Epithelial cell of esophagus (primary cell): Measurements from ENCODE around the gene TNFRSF8.

Source experiments
- DNase-seq: peaks from one replicate; pipeline ENCODE4 v3.0.0; 2010; ENCODE audit warnings: low read depth
- H3K4me3 ChIP-seq: 2 replicates; pipeline ENCODE4 v1.5.1; 2011; ENCODE audit warnings: mild to moderate bottlenecking, low read length, control low read depth
- TF ChIP-seq, protein P1 (sequence below): IDR thresholded peaks from 2 replicates; pipeline ENCODE4 v1.5.1; 2011; ENCODE audit warnings: low read depth, mild to moderate bottlenecking, low read length, control low read depth, inconsistent platforms; ENCODE audit not compliant: insufficient read depth; ENCODE audit errors: missing control alignments

The TNFRSF8 gene

GRCh38 chr1:12177156-12177998, 114.3 kb downstream of the TNFRSF8 start:
- H3K4me3 ChIP-seq = no peak overlapping the region
- TF ChIP-seq, protein P1, sequence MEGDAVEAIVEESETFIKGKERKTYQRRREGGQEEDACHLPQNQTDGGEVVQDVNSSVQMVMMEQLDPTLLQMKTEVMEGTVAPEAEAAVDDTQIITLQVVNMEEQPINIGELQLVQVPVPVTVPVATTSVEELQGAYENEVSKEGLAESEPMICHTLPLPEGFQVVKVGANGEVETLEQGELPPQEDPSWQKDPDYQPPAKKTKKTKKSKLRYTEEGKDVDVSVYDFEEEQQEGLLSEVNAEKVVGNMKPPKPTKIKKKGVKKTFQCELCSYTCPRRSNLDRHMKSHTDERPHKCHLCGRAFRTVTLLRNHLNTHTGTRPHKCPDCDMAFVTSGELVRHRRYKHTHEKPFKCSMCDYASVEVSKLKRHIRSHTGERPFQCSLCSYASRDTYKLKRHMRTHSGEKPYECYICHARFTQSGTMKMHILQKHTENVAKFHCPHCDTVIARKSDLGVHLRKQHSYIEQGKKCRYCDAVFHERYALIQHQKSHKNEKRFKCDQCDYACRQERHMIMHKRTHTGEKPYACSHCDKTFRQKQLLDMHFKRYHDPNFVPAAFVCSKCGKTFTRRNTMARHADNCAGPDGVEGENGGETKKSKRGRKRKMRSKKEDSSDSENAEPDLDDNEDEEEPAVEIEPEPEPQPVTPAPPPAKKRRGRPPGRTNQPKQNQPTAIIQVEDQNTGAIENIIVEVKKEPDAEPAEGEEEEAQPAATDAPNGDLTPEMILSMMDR = no peak
- no peak for DNase-seq

DNA sequence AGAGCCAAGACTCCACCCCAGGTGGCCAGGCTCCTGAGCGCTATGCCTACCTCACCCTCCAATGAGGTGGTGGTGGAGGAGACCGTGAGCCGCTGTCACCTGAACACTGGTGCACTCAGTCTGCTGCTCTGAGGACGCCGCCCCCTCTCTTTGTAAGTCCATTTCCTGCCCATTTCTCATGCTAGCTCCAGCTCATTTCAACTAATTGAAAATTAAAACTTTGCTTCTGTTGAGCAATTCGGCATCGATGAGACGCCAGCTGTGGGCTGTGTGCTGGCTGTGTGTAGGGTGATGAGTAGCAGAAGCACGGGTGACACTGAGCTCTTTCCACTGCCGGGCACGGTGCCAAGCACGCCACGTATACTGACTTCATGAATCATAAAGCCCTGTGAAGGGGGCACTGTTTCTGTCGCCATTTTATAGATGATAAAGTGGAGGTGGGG, 114.9 kb downstream of the TNFRSF8 start:
- DNase-seq = peak; percentile 48
- TF ChIP-seq, protein P1 = no peak

GRCh38 chr1:12178511-12178910, 115.4 kb downstream of the TNFRSF8 start:
- no peak for DNase-seq
- no peak overlapping the region for H3K4me3 ChIP-seq
- TF ChIP-seq, protein P1 = no peak

More for the DNA sequence above, 114.9 kb downstream of the TNFRSF8 start:
- H3K4me3 ChIP-seq = no peak overlapping the region

DNA sequence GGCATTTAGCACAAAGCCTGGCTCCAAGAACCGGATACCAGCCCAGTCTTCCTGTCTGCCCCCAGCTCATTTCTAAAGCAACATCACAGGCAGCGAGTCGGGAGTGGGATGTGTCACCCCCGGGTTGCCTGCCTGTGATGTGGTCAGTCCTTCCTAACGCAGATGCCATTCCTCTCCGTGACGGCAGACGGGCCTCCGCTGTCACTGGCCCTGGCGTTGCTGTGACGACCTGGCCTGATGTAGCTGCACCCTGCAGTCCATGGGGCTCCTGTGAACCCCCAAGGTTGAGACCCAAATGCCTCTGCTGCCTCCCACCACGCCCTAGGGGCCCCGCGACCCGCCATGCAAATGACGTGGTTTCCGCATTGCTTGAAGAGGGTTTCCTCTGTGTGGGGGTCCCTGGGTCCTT, 116.0 kb downstream of the TNFRSF8 start:
- TF ChIP-seq, protein P1 = no peak
- no peak overlapping the region for H3K4me3 ChIP-seq
- no peak for DNase-seq

DNA sequence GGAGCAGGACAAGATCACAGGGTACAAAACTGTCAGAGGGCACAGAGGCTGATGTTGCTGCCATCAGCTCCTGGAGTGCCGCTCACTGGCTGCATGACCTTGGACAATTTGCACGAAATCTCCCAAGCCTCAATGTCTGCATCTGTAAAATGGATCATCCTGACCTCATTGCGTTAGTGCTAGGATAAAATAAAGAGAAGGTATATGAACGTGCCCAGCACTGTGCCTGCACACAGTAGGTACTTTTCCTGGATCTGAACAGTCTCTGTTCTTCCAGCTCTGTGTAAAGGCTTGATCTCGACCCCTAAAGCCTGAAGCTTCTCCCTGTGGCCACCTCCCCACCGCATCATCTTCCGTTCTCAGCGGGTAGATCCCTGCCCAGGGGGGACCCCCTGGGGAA, 116.6 kb downstream of the TNFRSF8 start:
- TF ChIP-seq, protein P1 = no peak
- DNase-seq = no peak
- no peak overlapping the region for H3K4me3 ChIP-seq

DNA sequence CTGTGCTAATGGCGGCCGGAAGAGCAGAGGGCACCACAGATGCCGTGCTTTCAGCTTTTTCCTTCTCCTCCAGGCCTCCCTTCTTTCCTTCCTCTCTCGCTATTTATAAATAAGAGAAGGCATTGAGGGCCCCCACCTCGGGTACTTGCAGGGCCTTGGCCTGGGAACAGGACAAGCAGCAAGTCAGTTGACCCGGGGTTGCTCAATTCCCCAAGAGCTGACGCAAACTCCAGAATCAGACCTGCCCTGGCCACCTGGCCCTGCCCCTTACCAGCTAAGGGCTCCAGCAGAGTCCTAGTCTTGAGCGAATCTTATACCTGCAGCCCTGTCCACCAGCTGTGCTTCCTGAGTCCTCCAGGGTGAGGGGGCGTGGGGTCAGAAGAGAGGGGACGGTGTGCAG, 117.2 kb downstream of the TNFRSF8 start:
- H3K4me3 ChIP-seq = no peak overlapping the region
- DNase-seq = no peak

GRCh38 chr1:12180903-12181302, 117.8 kb downstream of the TNFRSF8 start:
- DNase-seq = no peak
- H3K4me3 ChIP-seq = no peak overlapping the region
- TF ChIP-seq, protein P1 = no peak

More for the DNA sequence above, 117.2 kb downstream of the TNFRSF8 start:
- TF ChIP-seq, protein P1 = no peak
